GM12891 (cell line): Measurements from ENCODE around the gene BANF2.

Experiments
- PAX5 ChIP-seq: IDR thresholded peaks from 2 replicates; pipeline ENCODE4 v1.6.1; 2011; ENCODE audit warnings: low read length, moderate library complexity, mild to moderate bottlenecking; ENCODE audit not compliant: insufficient read depth, severe bottlenecking
- POLR2A ChIP-seq: IDR thresholded peaks from 2 replicates; pipeline ENCODE4 v1.6.1; 2011; ENCODE audit warnings: low read depth, low read length, control low read depth
- POLR2AphosphoS5 ChIP-seq: IDR thresholded peaks from 2 replicates; pipeline ENCODE4 v1.6.1; 2011; ENCODE audit warnings: low read depth, low read length, control low read depth
- POU2F2 ChIP-seq: IDR thresholded peaks from 2 replicates; pipeline ENCODE4 v1.6.1; 2011; ENCODE audit warnings: low read depth, mild to moderate bottlenecking, control low read depth, low read length, moderate library complexity
- SPI1 ChIP-seq: IDR thresholded peaks from 2 replicates; pipeline ENCODE4 v1.6.1; 2011; ENCODE audit warnings: low read depth, low read length, control low read depth
- TAF1 ChIP-seq: IDR thresholded peaks from 2 replicates; pipeline ENCODE4 v1.6.1; 2011; ENCODE audit warnings: low read depth, low read length, control low read depth

- no peak for TF ChIP-seq POLR2AphosphoS5
- no peak for TF ChIP-seq POLR2A
- no peak for TF ChIP-seq TAF1
- TF ChIP-seq POU2F2 = no peak
- no peak for TF ChIP-seq SPI1
- no peak for TF ChIP-seq PAX5
Observed at GRCh38 chr20:17675519-17676377, 24.0 kb upstream of the BANF2 start.
